SK-MEL-5 (cell line): Measurements from ENCODE around the gene SMARCA1. TPM values are rescaled to one million over a fixed set of nuclear protein-coding genes. Genes with fewer than 3 reads are reported as not detected.
"Not testable (repeated sequence)": the region's sequence is repeated elsewhere in the genome, so short reads cannot be mapped to it uniquely, and the experiment has no call there.

ENCODE experiments used
- DNase-seq: peaks from one replicate; pipeline ENCODE4 v3.0.0-alpha.2; 2016; ENCODE audit warnings: low read depth, low spot score
- in situ Hi-C: cut with HindIII; loops from 2 replicates; pipeline ENCODE4 v1.10.0; 2016; ENCODE audit warnings: low sequenced_read_pairs, high pct_unique_total_duplicates, low pct_unique_long_range_greater_than_20kb
- polyA plus RNA-seq, 2 experiments: library from polyadenylated mRNA; depleted of rRNA; stranded (reverse); fragments of >200 nt; gene quantifications; 2 replicates each; pipeline ENCODE4 v1.2.3, GENCODE V29; 2015
- total RNA-seq: library from RNA; depleted of rRNA; stranded (reverse); fragments of >200 nt; shearing (Covaris generic); gene quantifications from 2 replicates; pipeline ENCODE4 v1.2.3, GENCODE V29; 2014; rRNA removed

Gene SMARCA1
- 46.9 and 51.1 TPM in 2 replicates for total RNA-seq
- polyA plus RNA-seq (2015; cell fraction: cytosol; rRNA removed) = 28.1 and 32.8 TPM in 2 replicates
- 28.0 and 28.5 TPM in 2 replicates for polyA plus RNA-seq (2015; cell fraction: nucleus; rRNA removed)

- in situ Hi-C loops = no loop called here
- peak; percentile 56 for DNase-seq
Observed at GRCh38 chrX:129523079-129523911, at the start of gene SMARCA1. SMARCA1 (minus strand) TSS chrX:129523490; CDS start chrX:129523370, 120 bp downstream.

- in situ Hi-C loops = no loop called here
- DNase-seq = no peak
Observed at GRCh38 chrX:129572422-129572821, 49.1 kb upstream of the SMARCA1 start.

- no peak for DNase-seq
- in situ Hi-C loops = no loop called here
Observed at GRCh38 chrX:129568349-129568748, 45.1 kb upstream of the SMARCA1 start.

- DNase-seq = no peak
- in situ Hi-C loops = no loop called here
Observed at GRCh38 chrX:129566073-129566472, 42.8 kb upstream of the SMARCA1 start.

- in situ Hi-C loops = no loop called here
- no peak for DNase-seq
Observed at GRCh38 chrX:129565046-129565650, 41.9 kb upstream of the SMARCA1 start.

GRCh38 chrX:129564345-129564744 is 41.1 kb upstream of the SMARCA1 start:
- in situ Hi-C loops, DNase-seq: not testable (repeated sequence)

GRCh38 chrX:129561453-129561852 is 38.2 kb upstream of the SMARCA1 start:
- no peak for DNase-seq
- in situ Hi-C loops = no loop called here

GRCh38 chrX:129559783-129560182 is 36.5 kb upstream of the SMARCA1 start:
- DNase-seq = peak; percentile 7

GRCh38 chrX:129557844-129558480 is 34.7 kb upstream of the SMARCA1 start:
- DNase-seq = no peak
- in situ Hi-C loops = no loop called here

More at GRCh38 chrX:129559783-129560182, 36.5 kb upstream of the SMARCA1 start:
- in situ Hi-C loops = no loop called here

- in situ Hi-C loops = no loop called here
- no peak for DNase-seq
Observed at GRCh38 chrX:129556806-129557315, 33.6 kb upstream of the SMARCA1 start.

- in situ Hi-C loops = not testable (repeated sequence)
- DNase-seq = peak; percentile 28
Observed at GRCh38 chrX:129554816-129555215, 31.5 kb upstream of the SMARCA1 start.

GRCh38 chrX:129553619-129554288 is 30.5 kb upstream of the SMARCA1 start:
- in situ Hi-C loops = no loop called here
- no peak for DNase-seq

- in situ Hi-C loops = no loop called here
- DNase-seq = no peak
Observed at GRCh38 chrX:129549124-129549523, 25.8 kb upstream of the SMARCA1 start.

- no peak for DNase-seq
- in situ Hi-C loops = no loop called here
Observed at GRCh38 chrX:129545408-129545807, 22.1 kb upstream of the SMARCA1 start.

GRCh38 chrX:129544780-129545179 is 21.5 kb upstream of the SMARCA1 start:
- in situ Hi-C loops = no loop called here

GRCh38 chrX:129540722-129541184 is 17.5 kb upstream of the SMARCA1 start:
- no peak for DNase-seq
- in situ Hi-C loops = no loop called here

More at GRCh38 chrX:129544780-129545179, 21.5 kb upstream of the SMARCA1 start:
- DNase-seq = no peak

- DNase-seq = peak; percentile 55
- in situ Hi-C loops = no loop called here
Observed at GRCh38 chrX:129540068-129540653, 16.9 kb upstream of the SMARCA1 start, which contains the start of gene OCRL. OCRL (plus strand) TSS chrX:129540259; CDS start chrX:129540440, 181 bp downstream.
